Activated T-helper 2 cell treated with anti-CD3 and anti-CD28 coated beads, Interferon-gamma antibody, Interleukin-2, Interleukin-4, amounts not matched to agents 10 μg/mL and 5 μg/mL and 100 μg/mL, durations not matched to agents 14 hours and 24 hours and 36 hours (primary cell): ENCODE data around the gene ITPKB. TPM values are rescaled to one million over a fixed set of nuclear protein-coding genes. Genes with fewer than 3 reads are reported as not detected.
"Not testable (repeated sequence)": the region's sequence is repeated elsewhere in the genome, so short reads cannot be mapped to it uniquely, and the experiment has no call there.

ENCODE experiments used
- DNase-seq: peaks from one replicate; pipeline ENCODE4 v3.0.0; 2021; ENCODE audit warnings: low spot score
- H3K27ac Mint-ChIP-seq: one replicate; pipeline ENCODE4 v1.8.0; 2021; ENCODE audit warnings: mixed read lengths
- H3K27me3 Mint-ChIP-seq: one replicate; pipeline ENCODE4 v1.8.0; 2021; ENCODE audit warnings: low read depth, mixed read lengths
- H3K36me3 Mint-ChIP-seq: one replicate; pipeline ENCODE4 v1.8.0; 2021; ENCODE audit warnings: low read depth, mixed read lengths
- H3K4me1 Mint-ChIP-seq: one replicate; pipeline ENCODE4 v1.8.0; 2021; ENCODE audit warnings: low read depth, mixed read lengths
- H3K4me3 Mint-ChIP-seq: one replicate; pipeline ENCODE4 v1.8.0; 2021; ENCODE audit warnings: low read depth, mild to moderate bottlenecking, moderate library complexity, mixed read lengths
- H3K9me3 Mint-ChIP-seq: one replicate; pipeline ENCODE4 v1.8.0; 2021; ENCODE audit warnings: mixed read lengths
- intact Hi-C: fragments of 100-400 bp; cut with micrococcal nuclease; formaldehyde crosslinking; loops from one replicate; pipeline ENCODE4 v1.15.1; 2023
- total RNA-seq: library from RNA; stranded (reverse); gene quantifications from 2 replicates; pipeline ENCODE4 v1.2.3, GENCODE V29; 2022

Gene ITPKB
- total RNA-seq, 1 donor from 2014 or later, result 27.6 TPM

GRCh38 chr1:226720574-226720973 lies 18.5 kb downstream of the ITPKB start:
- H3K4me3 Mint-ChIP-seq, H3K27me3 Mint-ChIP-seq, H3K27ac Mint-ChIP-seq, H3K9me3 Mint-ChIP-seq, intact Hi-C loops, DNase-seq: not testable (repeated sequence)
- Mint-ChIP-seq H3K4me1 (peaks cover 56% of the 10 kb centered on the region), H3K36me3 (peaks cover 64% of the 10 kb centered on the region)

GRCh38 chr1:226719596-226720387 lies 19.3 kb downstream of the ITPKB start:
- Mint-ChIP-seq H3K36me3 (peaks cover 63% of the 10 kb centered on the region), H3K4me3 (no peak overlapping the region), H3K27ac (no peak overlapping the region), H3K4me1 (peaks cover 55% of the 10 kb centered on the region), H3K27me3 (no peaks in the 10 kb centered on the region), H3K9me3 (peaks cover 4% of the 10 kb centered on the region)
- intact Hi-C loops, result no loop called here
- DNase-seq, result no peak

- Mint-ChIP-seq H3K4me1 (peaks cover 51% of the 10 kb centered on the region), H3K9me3 (peaks cover 12% of the 10 kb centered on the region), H3K27me3 (no peaks in the 10 kb centered on the region), H3K4me3 (no peak overlapping the region), H3K36me3 (peaks cover 63% of the 10 kb centered on the region), H3K27ac (peak overlapping the region; percentile 44)
- intact Hi-C loops, result no loop called here
- no peak for DNase-seq
These were observed 21.7 kb downstream of the ITPKB start for GRCh38 chr1:226717256-226717909.

- DNase-seq, result no peak
- peaks cover 59% of the 10 kb centered on the region for H3K36me3 Mint-ChIP-seq
- H3K27ac Mint-ChIP-seq, result no peak overlapping the region
- no peak overlapping the region for H3K4me3 Mint-ChIP-seq
- H3K9me3 Mint-ChIP-seq, result peaks cover 12% of the 10 kb centered on the region
- H3K27me3 Mint-ChIP-seq, result no peaks in the 10 kb centered on the region
- intact Hi-C loops, result no loop called here
- H3K4me1 Mint-ChIP-seq, result peaks cover 57% of the 10 kb centered on the region
These were observed 22.5 kb downstream of the ITPKB start for GRCh38 chr1:226716577-226716976.

GRCh38 chr1:226714148-226714547 lies 24.9 kb downstream of the ITPKB start:
- Mint-ChIP-seq H3K27me3 (no peaks in the 10 kb centered on the region), H3K4me1 (peaks cover 73% of the 10 kb centered on the region), H3K9me3 (peaks cover 12% of the 10 kb centered on the region), H3K4me3 (no peak overlapping the region), H3K27ac (no peak overlapping the region), H3K36me3 (peaks cover 65% of the 10 kb centered on the region)
- DNase-seq, result no peak
- intact Hi-C loops, result loop anchor here (5.0 kb wide), 1 partner anchor 83 kb away; no protein-coding TSS in a partner anchor

GRCh38 chr1:226712742-226713419 lies 26.2 kb downstream of the ITPKB start:
- DNase-seq, result no peak
- H3K4me1 Mint-ChIP-seq, result peaks cover 81% of the 10 kb centered on the region
- peaks cover 12% of the 10 kb centered on the region for H3K9me3 Mint-ChIP-seq
- peak overlapping the region; percentile 67 for H3K27ac Mint-ChIP-seq
- H3K27me3 Mint-ChIP-seq, result no peaks in the 10 kb centered on the region
- H3K4me3 Mint-ChIP-seq, result peak overlapping the region; percentile 47
- H3K36me3 Mint-ChIP-seq, result peaks cover 63% of the 10 kb centered on the region
- intact Hi-C loops, result loop anchor here (1.0 to 5.0 kb wide), 3 partner anchors 13 to 84 kb away; no protein-coding TSS in a partner anchor

- H3K36me3 Mint-ChIP-seq, result peaks cover 64% of the 10 kb centered on the region
- H3K9me3 Mint-ChIP-seq, result peaks cover 12% of the 10 kb centered on the region
- H3K4me3 Mint-ChIP-seq, result peak overlapping the region; percentile 47
- H3K27ac Mint-ChIP-seq, result peak overlapping the region; percentile 67
- peaks cover 80% of the 10 kb centered on the region for H3K4me1 Mint-ChIP-seq
- intact Hi-C loops, result loop anchor here (1.0 to 5.0 kb wide), 3 partner anchors 14 to 85 kb away; no protein-coding TSS in a partner anchor
- DNase-seq, result peak; percentile 62
- no peaks in the 10 kb centered on the region for H3K27me3 Mint-ChIP-seq
These were observed 26.9 kb downstream of the ITPKB start for GRCh38 chr1:226711976-226712741.

GRCh38 chr1:226710501-226710900 lies 28.6 kb downstream of the ITPKB start:
- Mint-ChIP-seq H3K27ac (peak overlapping the region; percentile 14), H3K27me3 (no peaks in the 10 kb centered on the region), H3K4me3 (no peak overlapping the region), H3K4me1 (peaks cover 77% of the 10 kb centered on the region), H3K36me3 (peaks cover 61% of the 10 kb centered on the region), H3K9me3 (peaks cover 12% of the 10 kb centered on the region)
- intact Hi-C loops, result loop anchor here (5.0 kb wide), 1 partner anchor 87 kb away; no protein-coding TSS in a partner anchor
- DNase-seq, result no peak

- Mint-ChIP-seq H3K9me3 (peaks cover 9% of the 10 kb centered on the region), H3K4me3 (peak overlapping the region; percentile 43), H3K4me1 (peaks cover 74% of the 10 kb centered on the region), H3K36me3 (peaks cover 60% of the 10 kb centered on the region), H3K27me3 (no peaks in the 10 kb centered on the region), H3K27ac (peak overlapping the region; percentile 38)
- intact Hi-C loops, result loop anchor here (5.0 kb wide), 1 partner anchor 87 kb away; no protein-coding TSS in a partner anchor
- no peak for DNase-seq
These were observed 29.1 kb downstream of the ITPKB start for GRCh38 chr1:226709953-226710352.

- Mint-ChIP-seq H3K27ac (peak overlapping the region; percentile 84), H3K4me3 (no peak overlapping the region), H3K27me3 (no peaks in the 10 kb centered on the region), H3K36me3 (peaks cover 58% of the 10 kb centered on the region), H3K9me3 (no peaks in the 10 kb centered on the region), H3K4me1 (peaks cover 77% of the 10 kb centered on the region)
- intact Hi-C loops, result no loop called here
- DNase-seq, result no peak
These were observed 30.1 kb downstream of the ITPKB start for GRCh38 chr1:226708967-226709396.

- Mint-ChIP-seq H3K4me1 (peaks cover 75% of the 10 kb centered on the region), H3K4me3 (peak overlapping the region; percentile 45), H3K27ac (peak overlapping the region; percentile 84), H3K36me3 (peaks cover 57% of the 10 kb centered on the region), H3K9me3 (no peaks in the 10 kb centered on the region), H3K27me3 (no peaks in the 10 kb centered on the region)
- intact Hi-C loops, result no loop called here
- no peak for DNase-seq
These were observed 30.7 kb downstream of the ITPKB start for GRCh38 chr1:226708342-226708780.

GRCh38 chr1:226706684-226707083 lies 32.4 kb downstream of the ITPKB start:
- Mint-ChIP-seq H3K27me3 (no peaks in the 10 kb centered on the region), H3K4me3 (no peak overlapping the region), H3K4me1 (peaks cover 67% of the 10 kb centered on the region), H3K27ac (no peak overlapping the region), H3K9me3 (no peaks in the 10 kb centered on the region), H3K36me3 (peaks cover 51% of the 10 kb centered on the region)
- intact Hi-C loops, result no loop called here
- DNase-seq, result no peak
